ENCODE data around the gene TDRD9.

DNA sequence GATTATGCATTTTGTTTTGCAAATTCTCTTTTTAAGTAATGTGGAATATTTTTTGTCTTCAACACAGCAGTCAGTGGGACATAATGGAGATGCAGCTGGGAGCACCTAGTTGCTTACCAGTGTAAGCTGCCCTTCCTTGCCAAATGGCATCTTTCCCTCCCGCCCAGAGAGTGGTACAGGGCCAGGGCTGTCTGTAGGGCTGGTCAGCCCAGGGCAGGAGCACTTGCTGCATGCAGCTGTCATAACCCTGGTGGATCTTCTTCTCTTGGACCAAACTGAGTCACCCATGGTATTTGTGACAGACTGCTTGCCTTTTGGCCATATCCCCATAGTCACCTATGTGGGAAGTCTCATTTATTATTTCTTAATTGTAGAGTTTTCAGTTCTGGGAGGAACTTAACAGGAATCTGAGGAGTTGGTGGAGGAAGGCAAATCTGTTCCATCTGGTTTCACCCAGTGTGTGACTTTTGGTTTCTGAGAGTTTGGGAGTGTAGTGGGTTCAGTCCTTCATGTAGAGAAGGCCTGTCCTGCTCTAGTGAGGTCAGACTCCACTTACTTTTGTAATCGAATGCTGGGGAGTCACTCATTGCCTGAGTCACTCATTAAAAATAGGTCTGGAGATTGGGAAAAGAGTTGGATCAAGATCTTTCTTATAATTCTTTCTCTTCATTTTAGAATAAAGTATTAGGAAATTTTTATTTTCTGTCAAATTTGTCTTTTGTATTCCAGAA lies 95.2 kb downstream of the TDRD9 start:
- TF ChIP-seq POLR2A (IDR thresholded peaks at IDR 0.05; ENCODE audit: low read length): no peak
- no peak for TF ChIP-seq GATA1 (IDR thresholded peaks at IDR 0.05; ENCODE audit: low read depth, low read length)

Measured in erythroblast (primary cell).